CD4-positive, alpha-beta T cell treated with Interleukin-2 at 100 ng/mL for 4 hours (primary cell): ENCODE data around the gene TFCP2.
A peak's percentile ranks its signal among the peaks of the same experiment; 100 is the strongest.

Source experiments
- DNase-seq: peaks from one replicate; pipeline ENCODE4 v3.0.0-alpha.2; 2020; ENCODE audit warnings: low spot score

TFCP2 gene

GRCh38 chr12:51150777-51151176 is 22.2 kb downstream of the TFCP2 start:
- no peak for DNase-seq

GRCh38 chr12:51147309-51147708 is 25.6 kb downstream of the TFCP2 start:
- no peak for DNase-seq

GRCh38 chr12:51139292-51139844 is 33.6 kb downstream of the TFCP2 start:
- DNase-seq: no peak

GRCh38 chr12:51132693-51133092 is 40.2 kb downstream of the TFCP2 start:
- no peak for DNase-seq

DNA sequence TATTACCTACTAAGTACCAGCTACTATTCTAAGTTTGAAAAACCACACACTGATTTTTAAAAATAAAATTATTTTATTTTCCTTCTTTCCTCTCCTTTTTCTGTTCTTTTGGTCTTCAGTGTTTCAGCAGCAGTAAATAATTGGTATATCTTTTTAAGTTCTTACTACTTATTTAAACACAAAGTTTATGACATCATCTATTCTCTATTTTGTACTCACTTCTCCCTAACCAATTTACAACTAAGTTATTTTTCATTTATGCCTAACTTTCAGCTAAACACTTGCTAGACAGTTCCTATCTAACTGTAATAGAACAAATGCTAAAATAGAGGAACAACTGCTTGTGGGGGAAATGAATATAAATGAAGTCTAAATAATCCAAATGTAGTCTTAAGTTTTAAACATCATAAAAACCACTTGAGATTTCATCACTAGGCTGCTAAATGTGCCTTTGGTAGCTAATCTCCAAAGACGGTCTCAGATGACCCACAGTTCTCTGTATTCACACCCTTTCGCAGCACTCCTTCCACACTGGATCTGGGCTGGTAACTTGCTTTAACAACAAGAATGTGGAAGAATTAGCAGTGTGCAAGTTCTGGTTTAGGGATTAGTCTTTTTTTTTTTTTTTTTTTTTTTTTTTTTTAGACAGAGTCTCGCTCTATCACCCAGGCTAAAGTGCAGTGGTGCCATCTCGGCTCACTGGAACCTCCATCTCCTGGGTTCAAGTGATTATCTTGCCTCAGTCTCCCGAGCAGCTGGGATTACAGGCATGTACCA is 41.0 kb downstream of the TFCP2 start:
- no peak for DNase-seq

GRCh38 chr12:51128919-51129318 is 44.0 kb downstream of the TFCP2 start:
- DNase-seq: no peak

- no peak for DNase-seq
Measured at GRCh38 chr12:51127050-51127729, 45.7 kb downstream of the TFCP2 start.

DNA sequence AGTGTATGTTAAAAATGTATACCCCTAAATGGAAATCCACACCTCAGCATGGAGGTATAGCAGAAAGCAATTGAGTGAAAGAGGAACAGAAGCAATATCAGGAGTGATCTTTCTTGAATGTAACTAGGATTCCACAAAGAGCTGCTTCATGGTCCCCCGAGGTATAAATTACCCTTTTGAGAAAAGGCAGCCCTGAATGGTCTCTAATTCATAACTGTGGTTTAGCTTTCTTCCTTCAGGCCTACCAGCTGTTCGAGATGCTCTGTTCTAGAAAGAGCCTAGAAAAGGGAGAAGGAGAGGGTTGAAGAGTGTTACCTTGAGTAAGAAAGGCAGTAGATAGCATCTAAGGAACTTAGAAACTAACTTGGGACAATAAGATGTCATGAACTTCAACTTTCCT is 46.6 kb downstream of the TFCP2 start:
- no peak for DNase-seq

DNA sequence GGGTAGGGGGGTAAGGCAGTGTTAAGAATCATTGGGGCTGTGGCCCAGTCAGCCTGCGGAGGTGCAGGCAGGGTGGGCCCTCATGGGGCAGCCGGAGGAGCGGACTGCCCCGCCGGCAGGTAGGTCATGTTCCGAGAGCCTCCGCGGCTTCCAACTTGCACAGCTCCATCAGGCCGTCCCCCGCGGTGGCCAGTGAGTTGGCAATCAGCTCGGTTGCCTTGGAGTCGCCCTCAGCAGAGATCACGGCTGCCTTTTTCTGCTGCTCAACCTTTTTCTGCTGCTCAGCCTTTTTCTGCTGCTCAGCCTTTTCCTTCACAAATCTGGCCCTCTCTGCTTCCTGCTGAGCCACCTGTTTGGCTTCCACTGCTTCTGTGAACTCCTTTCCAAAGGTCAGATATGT is 48.4 kb downstream of the TFCP2 start:
- DNase-seq: no peak

- no peak for DNase-seq
Measured at GRCh38 chr12:51122844-51123243, 50.1 kb downstream of the TFCP2 start.

DNA sequence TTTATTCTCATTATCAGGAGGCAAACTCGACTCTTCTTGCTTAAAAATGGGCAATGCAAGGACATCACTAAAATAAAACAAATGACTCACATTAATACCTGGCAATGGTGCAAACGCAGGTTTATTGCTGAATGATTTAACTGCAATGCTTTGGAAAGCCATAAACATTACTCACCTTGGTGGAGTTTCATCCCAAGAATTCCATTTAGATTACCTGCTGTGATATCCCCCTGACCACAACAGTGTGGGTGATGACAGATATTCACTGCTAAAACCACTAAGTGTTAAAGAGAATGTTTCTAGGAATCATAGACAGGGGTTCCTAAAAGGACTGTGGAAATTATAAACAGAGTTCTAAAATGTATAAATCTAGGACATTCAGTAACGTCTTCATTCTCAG is 54.2 kb downstream of the TFCP2 start:
- DNase-seq: no peak

DNA sequence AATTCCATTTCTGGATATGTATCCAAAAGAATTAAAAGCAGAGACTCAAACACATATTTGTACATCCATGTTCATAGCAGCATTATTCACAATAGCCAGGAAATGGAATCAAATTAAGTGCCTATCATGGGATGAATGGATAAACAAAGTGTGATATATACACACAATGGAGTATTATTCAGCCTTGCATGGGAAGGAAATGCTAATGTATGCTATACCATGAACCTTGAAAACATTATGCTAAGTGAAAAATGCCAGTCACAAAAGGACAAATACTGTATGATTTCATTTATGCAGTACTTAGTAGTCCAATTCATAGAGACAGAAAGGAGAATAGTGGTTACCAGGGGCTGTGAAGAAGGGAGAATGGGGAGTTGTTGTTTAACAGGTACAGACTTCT is 57.4 kb downstream of the TFCP2 start:
- DNase-seq: no peak

DNA sequence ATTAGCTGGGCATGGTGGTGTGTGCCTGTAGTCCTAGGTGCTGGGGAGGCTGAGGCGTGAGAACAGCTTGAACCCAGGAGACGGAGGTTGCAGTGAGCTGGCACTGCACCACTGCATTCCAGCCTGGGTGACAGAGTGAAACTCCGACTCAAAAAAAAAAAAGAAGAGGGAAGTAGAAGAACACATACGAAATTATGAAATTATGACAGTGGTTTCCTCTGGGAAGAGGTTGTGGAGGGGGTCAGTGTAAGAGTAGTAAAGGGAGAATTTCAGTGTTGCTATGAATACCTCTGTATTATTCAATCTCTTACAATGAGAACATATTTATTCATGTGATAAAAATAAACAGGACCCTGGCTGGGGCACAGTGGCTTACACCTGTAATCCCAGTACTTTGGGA is 64.8 kb downstream of the TFCP2 start:
- DNase-seq: no peak

- DNase-seq: no peak
Measured at GRCh38 chr12:51103977-51104376, 69.0 kb downstream of the TFCP2 start.

- DNase-seq: no peak
Measured at GRCh38 chr12:51098611-51099010, 74.3 kb downstream of the TFCP2 start.

GRCh38 chr12:51090705-51091229 is 82.2 kb downstream of the TFCP2 start:
- no peak for DNase-seq

DNA sequence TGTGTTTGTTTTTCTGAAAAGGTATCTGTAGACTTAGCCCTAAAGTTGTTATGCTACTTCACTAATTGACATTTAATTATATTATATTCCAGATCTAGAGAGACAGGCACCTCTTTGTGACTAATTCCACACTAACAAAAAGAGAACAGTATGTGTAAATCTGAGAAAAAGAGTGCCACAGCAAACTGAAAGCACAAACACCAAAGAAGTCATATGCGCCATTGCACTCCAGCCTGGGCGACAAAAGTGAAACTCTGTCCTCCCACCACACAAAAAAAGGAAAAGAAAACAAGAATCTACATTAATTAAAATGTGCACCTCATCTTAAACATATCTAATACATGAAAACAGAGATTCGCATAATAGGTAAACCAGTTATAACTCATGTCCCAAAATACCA is 85.1 kb downstream of the TFCP2 start:
- no peak for DNase-seq

DNA sequence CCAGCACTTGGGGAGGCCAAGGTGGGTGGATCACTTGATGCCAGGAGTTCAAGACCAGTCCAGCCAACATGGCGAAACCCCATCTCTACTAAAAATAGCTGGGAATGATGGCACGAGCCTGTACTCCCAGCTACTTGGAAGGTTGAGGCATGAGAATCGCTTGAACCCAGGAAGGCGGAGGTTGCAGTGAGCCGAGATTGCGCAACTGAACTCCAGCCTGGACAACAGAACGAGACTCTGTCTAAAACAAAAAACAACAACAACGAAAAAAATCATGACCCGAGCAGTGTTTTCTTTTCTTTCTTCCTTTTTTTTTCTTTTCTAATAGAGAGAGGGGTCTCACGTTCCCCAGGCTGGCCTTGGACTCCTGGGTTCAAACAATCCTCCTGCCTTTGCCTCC is 86.0 kb downstream of the TFCP2 start:
- DNase-seq: no peak

- DNase-seq: no peak
Measured at GRCh38 chr12:51085757-51086156, 87.2 kb downstream of the TFCP2 start.

DNA sequence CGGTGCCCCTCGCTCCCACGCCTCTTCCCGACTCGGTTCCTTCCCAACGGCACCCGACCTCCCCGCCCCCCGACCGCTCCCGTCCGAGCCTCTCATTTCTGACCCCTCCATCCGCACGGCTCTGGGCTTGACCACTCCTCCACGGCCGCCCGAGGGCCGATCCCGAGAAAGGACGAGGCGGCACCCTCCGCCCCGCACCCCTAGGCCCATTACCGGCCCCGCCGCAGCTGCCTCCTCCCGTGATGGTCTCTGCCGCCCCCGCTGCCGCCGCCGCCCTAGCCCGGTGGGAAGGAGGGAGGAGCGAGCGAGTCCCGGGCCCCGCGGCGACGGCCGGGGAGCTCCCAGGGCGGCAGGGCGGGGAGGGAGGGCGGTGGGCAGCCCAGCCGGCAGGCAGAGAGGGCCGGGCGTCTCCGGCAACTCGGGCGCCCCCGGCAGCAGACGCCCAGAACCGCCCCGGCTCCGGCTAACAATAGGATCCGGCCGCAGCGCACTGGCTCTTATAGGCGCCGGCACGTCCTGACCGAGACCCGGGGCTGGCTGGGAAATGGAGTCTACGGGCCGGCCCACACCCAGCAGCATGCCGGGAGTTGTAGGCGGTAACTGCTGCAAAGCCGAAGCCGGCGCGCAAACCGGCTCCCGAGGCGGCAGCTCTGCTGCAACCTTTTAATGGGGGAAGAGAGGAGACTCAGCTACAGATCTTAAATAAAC is 89.7 kb downstream of the TFCP2 start, which contains the start of gene CSRNP2:
TSS of gene CSRNP2 (minus strand) at position 471 of the 708 bp plus-strand sequence. CDS start 7,035 bp downstream, outside the sequence.
- peak; percentile 96 for DNase-seq

- peak; percentile 30 for DNase-seq
Measured at GRCh38 chr12:51082561-51083125, 90.3 kb downstream of the TFCP2 start.

DNA sequence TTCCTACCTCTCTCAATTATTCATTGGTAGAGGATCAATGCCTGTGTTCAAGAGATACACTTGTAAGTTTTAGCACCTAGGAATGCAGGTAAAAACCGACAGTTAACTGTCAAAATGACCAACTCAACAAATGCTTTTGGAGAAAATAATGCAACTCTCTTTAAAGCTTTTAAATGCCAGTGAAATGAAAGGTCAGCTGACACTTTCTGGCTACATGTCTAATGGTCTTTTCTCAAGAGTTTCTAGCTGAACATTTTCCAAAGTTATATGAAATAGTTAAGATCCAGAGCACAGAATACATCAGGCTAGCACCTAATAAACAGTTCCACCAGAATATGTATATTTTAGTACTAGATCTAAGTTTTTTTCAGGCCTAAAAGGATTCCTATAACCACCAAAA is 91.5 kb downstream of the TFCP2 start:
- no peak for DNase-seq
